Hematopoietic multipotent progenitor cell treated with erythropoietin and hydrocortisone succinate and interleukin-3 and kit ligand, for 15 days (in vitro differentiated cells): ENCODE measurements around the gene PERP.

Experiments
- DNase-seq: peaks from one replicate; pipeline ENCODE4 v3.0.0-alpha.2; 2015; ENCODE audit warnings: low spot score

Gene PERP

DNA sequence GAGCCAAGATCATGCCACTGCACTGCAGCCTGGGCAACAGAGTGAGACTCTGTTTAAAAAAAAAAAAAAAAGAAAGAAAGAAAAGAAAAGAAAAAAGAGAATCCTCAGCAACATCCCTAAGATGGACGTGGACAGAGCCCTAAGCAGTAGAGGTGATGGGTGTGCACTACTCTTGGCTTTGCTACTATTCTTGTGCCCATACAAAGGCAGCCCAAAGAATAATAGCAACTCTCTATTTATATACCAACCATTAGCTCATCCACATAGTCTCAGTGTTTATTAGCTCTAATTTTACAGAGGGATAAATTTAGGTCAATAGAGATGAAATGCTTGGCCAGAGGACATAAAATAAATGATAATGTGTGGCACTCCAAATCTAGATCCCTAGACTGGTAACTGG is 62.2 kb downstream of the PERP start:
- no peak for DNase-seq

GRCh38 chr6:138044458-138044857 is 62.8 kb downstream of the PERP start:
- DNase-seq: no peak
